ENCODE results near the gene MRPS23.

- TF ChIP-seq POLR2A (IDR thresholded peaks at IDR 0.05), result no peak
- no peak for TF ChIP-seq CTCF (IDR thresholded peaks at IDR 0.05 in 4 of 5, conservative IDR thresholded peaks at IDR 0.05 in 1 of 5)
These were observed 31.8 kb downstream of the MRPS23 start for GRCh38 chr17:57818066-57818465.
